Transverse colon (tissue), 4 donors: ENCODE results near the gene GET4. TPM values are rescaled to one million over a fixed set of nuclear protein-coding genes. Genes with fewer than 3 reads are reported as not detected.

Source experiments
- DNase-seq: peaks from one replicate; pipeline ENCODE4 v3.0.0-alpha.2; 2019
- H3K27ac ChIP-seq, 4 donors: fragments of 200-600 bp; sonication (generic); 2 replicates each; pipeline ENCODE4 v1.5.1; 2016 to 2018; ENCODE audit warnings: inconsistent platforms in 4 of 4
- H3K27me3 ChIP-seq: fragments of 200-600 bp; sonication (generic); 2 replicates; pipeline ENCODE4 v1.5.1; 2017; ENCODE audit warnings: inconsistent platforms
- H3K36me3 ChIP-seq, 4 donors: fragments of 200-600 bp; sonication (generic); 2 replicates each; pipeline ENCODE4 v1.5.1; 2017 to 2019; ENCODE audit warnings: inconsistent platforms in 4 of 4
- H3K4me1 ChIP-seq, 4 donors: fragments of 200-600 bp; sonication (generic); 2 replicates each; pipeline ENCODE4 v1.5.1; 2017 to 2020; ENCODE audit warnings: inconsistent platforms in 4 of 4
- H3K4me3 ChIP-seq, 4 donors: fragments of 200-600 bp; sonication (generic); 1 replicate in 1 of 4; 2 replicates in 3 of 4; pipeline versions ENCODE4 v1.5.1 to v1.6.1; 2017 to 2019; ENCODE audit warnings: inconsistent platforms in 4 of 4
- H3K9me3 ChIP-seq, 2 donors: fragments of 200-600 bp; sonication (generic); 2 replicates each; pipeline ENCODE4 v1.5.1; 2017 to 2019; ENCODE audit warnings: inconsistent platforms in 2 of 2
- EP300 ChIP-seq: sonication (generic); formaldehyde crosslinking; IDR thresholded peaks from one replicate; pipeline ENCODE4 v1.6.1; 2017; ENCODE audit warnings: antibody characterized with exemption, low read depth
- POLR2A ChIP-seq: fragments of 450-650 bp; IDR thresholded peaks from one replicate; pipeline ENCODE4 v1.6.1; 2016; ENCODE audit warnings: antibody characterized with exemption, mild to moderate bottlenecking, moderate library complexity
- POLR2AphosphoS5 ChIP-seq, 3 donors: sonication (generic); formaldehyde crosslinking; IDR thresholded peaks; one replicate each; pipeline ENCODE4 v1.6.1; 2016; ENCODE audit warnings: antibody characterized with exemption in 3 of 3
- WGBS, 2 donors: methylation state at CpG; one replicate each; pipeline ENCODE4 v1.1.5; 2018; ENCODE audit warnings: low coverage in 1 of 2; 5-methylcytosine and 5-hydroxymethylcytosine counted together
- in situ Hi-C, 4 donors: fragments of 200-750 bp; cut with MboI; loops; one replicate each; pipeline versions ENCODE4 v1.15.0 to v1.15.1; 2017; ENCODE audit warnings: low sequenced_read_pairs in 3 of 4, low pct_ligation_motif_present in 1 of 4, low pct_unique_long_range_greater_than_20kb in 1 of 4
- intact Hi-C: fragments of 100-400 bp; cut with DNase I; formaldehyde crosslinking; loops from one replicate; pipeline ENCODE4 v1.15.1; 2023; ENCODE audit warnings: low total_unique reads
- total RNA-seq, 4 donors: library from RNA; depleted of rRNA; stranded (reverse); fragments of >200 nt; gene quantifications; one replicate each; pipeline ENCODE4 v1.1.0, GENCODE V29; 2016
- TF ChIP-seq, protein P1 (sequence below), 5 experiments: fragments of 200-600 bp in 3 of 5; fragments of 450-650 bp in 2 of 5; sonication (generic) in 3 of 5; IDR thresholded peaks; 1 replicate in 2 of 5; 2 replicates in 3 of 5; pipeline ENCODE4 v1.5.1; 2016 to 2017; ENCODE audit warnings: antibody characterized with exemption in 5 of 5, inconsistent platforms in 3 of 5, mild to moderate bottlenecking in 2 of 5, moderate library complexity in 1 of 5

The GET4 gene
- total RNA-seq, 4 donors from 2014 or later, result 49.4 to 116 (median 85.2) TPM

GRCh38 chr7:934469-935163, 58.3 kb downstream of the GET4 start:
- intact Hi-C loops (no loop called here), in situ Hi-C loops (no loop called here)
- WGBS, 2 donors, result 87% methylated on average over 34 of the region's 34 CpGs; no CpG with 5 or more reads in 1 of the 2 donors
- no peaks in the 10 kb centered on the region for H3K36me3 ChIP-seq
- H3K4me3 ChIP-seq, result no peak overlapping the region
- H3K9me3 ChIP-seq, result no peaks in the 10 kb centered on the region
- no peak for TF ChIP-seq POLR2AphosphoS5 (IDR thresholded peaks at IDR 0.05)
- TF ChIP-seq, protein P1, sequence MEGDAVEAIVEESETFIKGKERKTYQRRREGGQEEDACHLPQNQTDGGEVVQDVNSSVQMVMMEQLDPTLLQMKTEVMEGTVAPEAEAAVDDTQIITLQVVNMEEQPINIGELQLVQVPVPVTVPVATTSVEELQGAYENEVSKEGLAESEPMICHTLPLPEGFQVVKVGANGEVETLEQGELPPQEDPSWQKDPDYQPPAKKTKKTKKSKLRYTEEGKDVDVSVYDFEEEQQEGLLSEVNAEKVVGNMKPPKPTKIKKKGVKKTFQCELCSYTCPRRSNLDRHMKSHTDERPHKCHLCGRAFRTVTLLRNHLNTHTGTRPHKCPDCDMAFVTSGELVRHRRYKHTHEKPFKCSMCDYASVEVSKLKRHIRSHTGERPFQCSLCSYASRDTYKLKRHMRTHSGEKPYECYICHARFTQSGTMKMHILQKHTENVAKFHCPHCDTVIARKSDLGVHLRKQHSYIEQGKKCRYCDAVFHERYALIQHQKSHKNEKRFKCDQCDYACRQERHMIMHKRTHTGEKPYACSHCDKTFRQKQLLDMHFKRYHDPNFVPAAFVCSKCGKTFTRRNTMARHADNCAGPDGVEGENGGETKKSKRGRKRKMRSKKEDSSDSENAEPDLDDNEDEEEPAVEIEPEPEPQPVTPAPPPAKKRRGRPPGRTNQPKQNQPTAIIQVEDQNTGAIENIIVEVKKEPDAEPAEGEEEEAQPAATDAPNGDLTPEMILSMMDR (IDR thresholded peaks at IDR 0.05), result no peak
- H3K4me1 ChIP-seq, result no peaks in the 10 kb centered on the region
- DNase-seq, result peak; percentile 5
- H3K27me3 ChIP-seq, result no peaks in the 10 kb centered on the region
- H3K27ac ChIP-seq, result no peak overlapping the region

- Histone ChIP-seq H3K4me3 (no peak overlapping the region), H3K4me1 (no peaks in the 10 kb centered on the region), H3K27ac (no peak overlapping the region), H3K9me3 (no peaks in the 10 kb centered on the region), H3K36me3 (no peaks in the 10 kb centered on the region), H3K27me3 (no peaks in the 10 kb centered on the region)
- peak; percentile 5 for DNase-seq
- WGBS, 2 donors, result 86% methylated on average over 37 of the region's 46 CpGs; no CpG with 5 or more reads in 1 of the 2 donors
- intact Hi-C loops (no loop called here), in situ Hi-C loops (no loop called here)
- TF ChIP-seq EP300 (no peak), POLR2A (no peak), POLR2AphosphoS5 (IDR thresholded peaks at IDR 0.05) (no peak)
- TF ChIP-seq, protein P1 (IDR thresholded peaks at IDR 0.05), result no peak
Observed at GRCh38 chr7:935164-935873, 59.0 kb downstream of the GET4 start.

DNA sequence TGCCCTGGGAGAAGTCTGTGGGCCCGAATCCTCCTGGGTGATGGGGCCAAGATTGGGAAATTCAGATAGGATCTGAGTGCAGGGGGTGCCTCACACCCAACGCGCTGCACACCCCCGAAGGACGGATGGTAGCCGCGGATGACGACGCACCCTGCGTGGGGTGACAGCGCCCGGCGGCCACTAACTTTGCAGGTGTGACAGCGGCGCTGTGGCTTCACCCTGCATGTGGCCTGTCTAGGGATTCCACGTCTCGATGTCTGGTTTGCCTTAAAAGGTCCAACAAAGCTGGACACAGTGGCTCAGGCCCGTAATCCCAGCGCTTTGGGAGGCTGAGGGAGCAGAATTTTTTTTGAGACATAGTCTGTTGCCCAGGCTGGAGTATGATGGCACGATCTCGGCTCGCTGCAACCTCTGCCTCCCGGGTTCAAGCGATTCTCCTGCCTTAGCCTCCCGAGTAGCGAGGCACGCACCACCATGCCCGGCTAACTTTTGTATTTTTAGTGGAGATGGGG, 59.6 kb downstream of the GET4 start:
- Histone ChIP-seq H3K27me3 (no peaks in the 10 kb centered on the region), H3K4me1 (no peaks in the 10 kb centered on the region), H3K4me3 (no peak overlapping the region), H3K27ac (no peak overlapping the region), H3K36me3 (no peaks in the 10 kb centered on the region), H3K9me3 (no peaks in the 10 kb centered on the region)
- no peak for TF ChIP-seq POLR2AphosphoS5 (IDR thresholded peaks at IDR 0.05)
- TF ChIP-seq, protein P1 (IDR thresholded peaks at IDR 0.05), result no peak
- no peak for TF ChIP-seq EP300
- TF ChIP-seq POLR2A, result no peak
- no peak for DNase-seq
- intact Hi-C loops (no loop called here), in situ Hi-C loops (no loop called here)
- WGBS, 2 donors, result 92% methylated on average over 28 of the region's 28 CpGs; no CpG with 5 or more reads in 1 of the 2 donors

DNA sequence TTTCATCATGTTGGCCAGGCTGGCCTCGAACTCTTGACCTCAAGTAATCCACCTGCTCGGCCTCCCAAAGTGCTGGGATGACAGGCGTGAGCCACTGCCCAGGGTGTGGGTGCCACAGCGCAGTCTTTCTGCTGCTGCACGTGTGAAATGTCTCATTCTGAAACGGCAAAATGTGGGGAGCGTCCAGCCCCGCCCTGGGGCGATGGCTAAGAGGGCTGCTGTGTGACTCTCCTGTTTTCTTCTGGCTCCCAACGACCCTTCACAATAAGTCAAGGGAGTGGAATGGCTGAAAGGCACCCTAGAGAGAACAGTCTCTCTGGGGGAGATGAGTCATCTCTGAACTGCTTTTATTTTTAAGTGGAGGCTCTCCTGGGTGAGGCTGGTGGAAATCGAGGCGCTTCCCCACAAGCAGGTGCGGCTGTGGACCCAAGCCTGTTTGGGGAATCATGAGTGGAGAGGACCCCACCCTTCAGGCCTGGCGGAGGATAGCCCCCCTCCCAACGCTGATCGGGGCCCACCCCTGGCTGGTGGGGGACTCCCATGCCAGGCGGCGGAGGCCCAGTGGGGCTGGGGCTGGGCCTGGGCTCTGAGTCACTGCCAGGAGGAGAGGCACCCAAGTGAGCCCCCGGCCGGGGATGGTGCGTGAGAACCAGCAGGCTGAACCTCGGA, 60.2 kb downstream of the GET4 start:
- no peaks in the 10 kb centered on the region for H3K9me3 ChIP-seq
- no peaks in the 10 kb centered on the region for H3K27me3 ChIP-seq
- no peak overlapping the region for H3K27ac ChIP-seq
- intact Hi-C loops (no loop called here), in situ Hi-C loops (no loop called here)
- H3K4me1 ChIP-seq, result no peaks in the 10 kb centered on the region
- no peaks in the 10 kb centered on the region for H3K36me3 ChIP-seq
- H3K4me3 ChIP-seq, result no peak overlapping the region
- TF ChIP-seq, protein P1 (IDR thresholded peaks at IDR 0.05), result no peak
- TF ChIP-seq POLR2AphosphoS5 (IDR thresholded peaks at IDR 0.05), result no peak
- no peak for TF ChIP-seq POLR2A
- no peak for TF ChIP-seq EP300
- peak; percentile 10 for DNase-seq
- WGBS, 2 donors, result 45 to 66% methylated on average over 4 to 22 of the region's 22 CpGs
